GM19467 (cell line): ENCODE data around the gene TPI1.

ENCODE experiments used
- ATAC-seq: cut with Tn5 transposase; IDR thresholded peaks from one replicate; pipeline ENCODE4 v1.9.1; 2021; ENCODE audit warnings: mild to moderate bottlenecking, moderate library complexity; ENCODE audit not compliant: unreplicated experiment

TPI1 gene

DNA sequence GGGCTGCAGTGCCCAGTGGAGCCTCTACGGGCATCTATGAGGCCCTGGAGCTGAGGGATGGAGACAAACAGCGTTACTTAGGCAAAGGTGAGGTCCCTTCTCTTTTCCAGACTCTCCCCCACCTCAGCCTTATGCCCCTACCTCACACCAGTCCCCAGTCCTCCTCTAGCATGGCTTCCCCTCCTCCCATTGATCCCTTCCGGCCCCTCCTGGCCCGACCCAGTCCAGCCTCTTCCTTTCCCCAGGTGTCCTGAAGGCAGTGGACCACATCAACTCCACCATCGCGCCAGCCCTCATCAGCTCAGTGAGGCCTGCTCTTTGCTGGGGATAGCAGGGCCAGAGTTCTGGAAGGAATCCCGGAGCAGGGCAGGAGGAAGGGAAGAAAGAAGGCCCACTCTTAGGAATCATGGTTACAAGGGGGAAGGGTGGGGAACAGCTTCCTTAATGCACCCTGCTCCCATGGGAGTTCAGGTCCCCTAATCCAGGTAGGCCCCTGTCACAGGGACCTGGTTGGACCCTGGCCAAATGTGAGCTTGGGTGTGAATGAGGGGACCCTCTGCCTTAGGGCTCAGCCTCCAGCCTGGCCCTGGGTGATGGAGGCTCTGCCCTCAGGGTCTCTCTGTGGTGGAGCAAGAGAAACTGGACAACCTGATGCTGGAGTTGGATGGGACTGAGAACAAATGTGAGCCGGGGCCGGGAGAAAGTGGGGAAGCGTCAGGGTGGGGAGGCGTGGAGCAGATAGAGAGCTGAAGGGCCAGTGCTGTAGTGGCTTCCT, 49.3 kb downstream of the TPI1 start:
- ATAC-seq = no peak

DNA sequence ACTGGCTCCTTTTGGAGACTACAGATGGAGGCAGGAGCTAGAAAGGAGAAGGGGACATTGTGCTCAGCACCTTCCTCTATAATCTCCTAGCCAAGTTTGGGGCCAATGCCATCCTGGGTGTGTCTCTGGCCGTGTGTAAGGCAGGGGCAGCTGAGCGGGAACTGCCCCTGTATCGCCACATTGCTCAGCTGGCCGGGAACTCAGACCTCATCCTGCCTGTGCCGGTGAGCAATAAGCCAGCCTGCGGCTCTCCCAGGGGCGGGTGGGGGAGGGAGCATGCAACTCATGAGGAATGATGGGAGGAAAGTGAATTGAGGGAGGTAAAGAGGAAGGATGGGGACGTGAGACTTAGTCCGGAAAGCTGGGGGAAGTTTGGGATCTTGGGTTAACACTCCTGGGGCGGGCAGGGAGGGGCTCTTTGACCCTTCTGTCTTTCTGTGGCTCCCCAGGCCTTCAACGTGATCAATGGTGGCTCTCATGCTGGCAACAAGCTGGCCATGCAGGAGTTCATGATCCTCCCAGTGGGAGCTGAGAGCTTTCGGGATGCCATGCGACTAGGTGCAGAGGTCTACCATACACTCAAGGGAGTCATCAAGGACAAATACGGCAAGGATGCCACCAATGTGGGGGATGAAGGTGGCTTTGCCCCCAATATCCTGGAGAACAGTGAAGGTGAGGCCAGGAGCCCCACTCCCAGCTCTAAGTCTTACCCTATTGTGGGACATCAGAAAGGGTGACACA, 50.3 kb downstream of the TPI1 start:
- ATAC-seq = no peak

DNA sequence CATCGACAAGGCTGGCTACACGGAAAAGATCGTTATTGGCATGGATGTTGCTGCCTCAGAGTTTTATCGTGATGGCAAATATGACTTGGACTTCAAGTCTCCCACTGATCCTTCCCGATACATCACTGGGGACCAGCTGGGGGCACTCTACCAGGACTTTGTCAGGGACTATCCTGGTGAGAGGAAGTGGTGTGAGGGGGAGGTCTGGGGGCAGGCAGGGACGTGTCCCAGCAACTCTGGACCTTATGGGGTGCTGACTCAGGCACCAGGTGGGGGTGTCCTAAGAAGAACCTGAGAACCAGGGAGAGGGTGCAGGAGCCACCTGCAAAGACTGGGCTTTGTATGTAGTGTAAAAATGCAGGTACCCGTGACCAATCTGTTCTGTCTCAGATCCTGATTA, 52.3 kb downstream of the TPI1 start:
- ATAC-seq = no peak
